CD4-positive, alpha-beta T cell treated with Interleukin-1 beta for 1 hour (primary cell): ENCODE results near the gene TTBK1.

Experiments
- DNase-seq, 2 donors: peaks; one replicate each; pipeline ENCODE4 v3.0.0-alpha.2; 2020 to 2022

The TTBK1 gene

DNA sequence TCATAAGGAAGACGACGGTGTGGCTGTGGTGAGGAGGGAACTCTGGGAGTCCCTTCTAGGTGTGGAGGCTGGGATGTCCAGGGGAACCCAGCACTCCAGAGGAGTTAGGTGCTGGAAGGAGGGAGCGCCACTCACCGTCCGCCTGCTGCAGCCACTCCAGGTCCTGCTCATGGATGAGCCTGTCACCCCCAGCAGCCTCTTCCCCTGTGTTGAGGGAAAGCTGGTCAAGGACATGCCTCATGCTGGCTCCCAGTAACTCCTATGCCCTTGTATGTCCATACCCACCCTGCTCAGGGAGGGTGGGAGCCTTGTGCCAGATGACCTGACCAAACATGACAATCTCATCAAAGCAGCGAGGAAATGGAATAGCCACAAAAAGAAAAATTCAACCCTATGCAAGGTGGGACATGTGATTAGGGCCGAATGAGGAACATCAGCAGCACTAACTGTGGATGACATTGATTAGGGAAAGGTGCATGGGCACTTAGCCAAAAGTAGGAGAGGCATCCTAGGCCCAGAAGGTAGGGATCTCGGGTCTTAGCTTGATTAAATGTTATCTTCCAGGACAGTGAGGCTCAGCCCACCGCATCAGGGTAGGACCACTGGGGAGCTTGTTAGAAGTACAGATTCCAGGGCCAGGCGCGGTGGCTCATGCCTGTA lies 17.0 kb upstream of the TTBK1 start:
- DNase-seq, result no peak

- DNase-seq, result peak; percentile 81 to 85
Observed at GRCh38 chr6:43228951-43229802, 14.1 kb upstream of the TTBK1 start, which contains the start of gene DNPH1. DNPH1 (minus strand) TSS chr6:43229481; CDS start chr6:43229456, 25 bp downstream.

DNA sequence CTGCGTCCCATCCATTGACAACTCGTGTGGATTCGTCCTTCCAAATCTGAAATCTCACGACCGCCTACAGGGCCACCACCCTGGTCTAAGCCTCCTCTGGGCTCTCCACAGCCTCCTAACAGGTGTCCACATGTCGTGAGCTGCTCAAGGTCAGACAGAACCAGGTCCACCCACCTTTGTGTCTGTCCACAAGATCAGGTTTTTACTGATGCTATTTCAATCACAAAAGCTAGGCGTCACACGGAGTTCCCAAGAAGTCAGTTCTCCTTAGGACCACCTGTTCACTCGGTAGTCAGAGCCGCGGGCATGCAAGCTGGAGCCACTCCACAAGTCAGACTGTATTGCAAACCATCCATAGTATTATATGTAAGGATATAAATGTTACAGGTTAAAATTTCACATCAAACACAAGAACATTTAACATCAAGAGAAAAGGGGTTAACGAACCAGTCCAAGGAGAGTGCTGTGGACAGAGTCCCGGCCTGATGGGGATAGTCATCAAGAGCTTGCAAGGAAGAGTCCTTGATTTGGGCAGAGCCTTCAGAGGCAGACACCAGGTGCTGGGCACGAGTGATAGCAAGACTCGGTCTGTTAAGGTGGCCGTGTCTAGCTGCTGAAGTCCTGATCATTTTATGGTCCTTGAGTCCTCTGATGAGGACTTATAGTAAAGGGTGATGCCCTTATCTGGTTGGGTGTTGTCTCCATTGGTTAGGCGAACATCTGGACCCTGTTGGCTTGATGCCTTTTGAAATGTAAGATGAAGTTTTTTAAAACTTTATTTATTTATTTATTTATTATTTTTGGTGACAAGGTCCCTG lies 13.3 kb upstream of the TTBK1 start:
- DNase-seq, result no peak

DNA sequence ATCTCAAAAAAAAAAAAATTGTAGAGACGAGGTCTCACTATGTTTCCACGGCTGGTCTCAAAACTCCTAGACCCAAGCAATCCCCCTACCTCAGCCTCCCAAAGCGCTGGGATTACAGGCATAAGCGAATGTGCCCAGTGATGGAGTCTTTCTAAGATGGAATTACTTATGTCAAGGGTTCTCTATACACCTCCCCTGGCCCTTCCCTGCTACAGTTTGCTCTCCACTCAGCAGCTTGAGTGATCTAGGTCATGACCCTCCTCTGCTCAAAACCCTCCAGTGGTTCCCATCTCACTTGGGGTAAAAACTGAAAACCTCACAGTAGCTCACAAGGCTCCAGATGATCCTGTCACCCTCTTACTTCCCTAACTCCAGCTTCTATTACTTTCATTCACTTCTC lies 12.2 kb upstream of the TTBK1 start:
- no peak for DNase-seq

GRCh38 chr6:43231735-43232450 lies 11.4 kb upstream of the TTBK1 start:
- DNase-seq, result no peak

DNA sequence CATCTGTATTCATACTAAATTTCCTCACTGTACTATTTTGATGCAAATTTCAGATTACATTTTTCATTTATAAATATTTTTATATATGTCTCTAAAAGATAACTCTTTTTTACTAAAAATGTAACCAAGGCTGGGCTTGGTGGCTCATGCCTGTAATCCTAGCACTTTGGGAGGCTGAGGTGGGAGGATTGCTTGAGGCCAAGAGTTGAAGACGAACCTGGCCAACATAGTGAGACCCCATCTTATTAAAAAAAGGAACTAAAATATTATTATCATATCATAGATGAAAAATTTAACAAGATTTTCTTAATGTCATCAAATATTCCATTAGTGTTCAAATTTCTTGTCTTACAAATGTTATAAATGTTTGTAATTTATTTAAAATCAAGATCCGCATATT lies 7.4 kb upstream of the TTBK1 start:
- DNase-seq, result no peak

DNA sequence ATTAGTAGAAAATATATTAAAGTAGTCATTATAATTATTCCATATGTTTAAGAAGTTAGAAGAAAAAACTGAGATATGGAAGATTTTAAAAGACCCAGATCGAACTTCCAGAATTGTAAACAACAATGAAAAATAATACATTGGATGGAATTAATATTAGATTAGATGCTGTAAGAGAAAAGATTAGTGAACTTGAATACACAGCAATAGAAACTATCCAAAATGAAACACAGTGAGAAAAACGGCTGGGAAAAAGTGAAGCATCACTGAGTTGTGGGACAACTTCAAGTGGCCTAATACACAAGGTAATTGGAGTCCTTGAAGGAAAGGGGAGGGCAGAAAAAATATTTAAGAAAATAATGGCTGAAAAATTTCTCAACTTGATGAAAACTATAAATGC lies 4.2 kb upstream of the TTBK1 start:
- no peak for DNase-seq

GRCh38 chr6:43240950-43241349 lies 2.3 kb upstream of the TTBK1 start:
- no peak for DNase-seq

- DNase-seq, result no peak
Observed at GRCh38 chr6:43241446-43241845, 1.8 kb upstream of the TTBK1 start.

GRCh38 chr6:43243664-43244321 lies 512 bp downstream of the TTBK1 start:
- no peak for DNase-seq

GRCh38 chr6:43246301-43247113 lies 3.2 kb downstream of the TTBK1 start:
- DNase-seq, result peak; percentile 28 to 39

DNA sequence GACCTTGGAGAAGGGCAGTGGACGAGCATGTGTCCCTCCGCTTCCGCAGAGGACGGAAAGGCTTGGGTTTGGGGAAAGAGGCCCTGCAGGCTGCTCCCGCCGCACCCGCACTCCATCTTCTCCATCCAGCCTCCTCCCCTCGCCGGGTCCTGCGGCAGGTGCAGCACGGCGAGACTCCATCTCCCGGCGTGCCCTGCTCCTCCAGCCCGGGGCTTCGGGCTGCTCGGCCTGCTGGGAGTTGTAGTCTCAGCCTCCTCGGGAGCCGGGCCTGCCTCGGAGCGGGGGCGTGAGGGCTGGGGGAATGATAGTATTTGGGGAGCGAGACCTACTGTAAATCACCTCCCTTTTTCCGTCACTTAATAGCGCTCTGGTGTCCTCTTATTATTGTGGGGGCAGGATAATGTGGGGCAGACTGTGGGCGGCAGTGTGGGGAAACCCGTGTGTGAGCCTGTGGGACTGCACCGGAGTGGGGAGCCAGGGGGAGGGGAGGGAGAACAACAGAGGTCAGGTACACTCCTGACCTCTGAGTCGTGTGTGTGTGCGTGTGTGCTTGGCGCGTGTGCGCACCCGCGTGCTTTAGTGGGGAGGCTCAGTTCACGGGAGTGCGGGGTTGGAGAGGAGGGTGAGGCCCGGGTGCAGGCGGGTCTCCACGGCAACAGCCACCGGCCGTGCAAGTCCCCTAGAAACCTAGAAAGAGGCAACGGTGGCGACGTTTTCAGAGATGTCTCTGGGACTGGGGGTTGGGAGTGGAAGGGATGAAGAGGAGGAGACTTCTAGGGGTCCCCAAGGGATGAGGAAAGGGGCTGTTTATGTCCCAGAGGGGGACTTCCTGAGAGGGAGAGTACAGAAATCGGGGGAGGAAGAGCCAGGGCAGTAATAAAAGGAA lies 4.1 kb downstream of the TTBK1 start:
- DNase-seq, result peak; percentile 82

DNA sequence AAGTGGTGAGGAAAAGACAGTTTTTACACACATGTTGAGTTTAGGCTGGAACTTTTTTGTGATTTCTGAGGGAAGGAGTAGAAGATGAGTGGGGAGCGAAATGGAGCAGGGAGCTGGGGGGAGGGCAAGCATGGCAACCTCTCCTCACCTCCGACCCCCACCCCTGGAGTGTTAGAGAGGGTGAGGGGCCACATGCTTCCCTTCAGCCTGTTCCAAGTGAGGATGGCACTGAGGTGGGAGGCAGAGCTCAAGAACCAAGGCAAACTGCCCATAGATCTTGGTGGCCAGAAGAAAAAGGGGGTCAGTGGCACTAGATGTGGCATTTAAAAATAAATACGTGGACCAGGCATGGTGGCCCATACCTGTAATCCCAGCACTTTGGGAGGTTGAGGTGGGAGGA lies 4.8 kb downstream of the TTBK1 start:
- DNase-seq, result no peak

DNA sequence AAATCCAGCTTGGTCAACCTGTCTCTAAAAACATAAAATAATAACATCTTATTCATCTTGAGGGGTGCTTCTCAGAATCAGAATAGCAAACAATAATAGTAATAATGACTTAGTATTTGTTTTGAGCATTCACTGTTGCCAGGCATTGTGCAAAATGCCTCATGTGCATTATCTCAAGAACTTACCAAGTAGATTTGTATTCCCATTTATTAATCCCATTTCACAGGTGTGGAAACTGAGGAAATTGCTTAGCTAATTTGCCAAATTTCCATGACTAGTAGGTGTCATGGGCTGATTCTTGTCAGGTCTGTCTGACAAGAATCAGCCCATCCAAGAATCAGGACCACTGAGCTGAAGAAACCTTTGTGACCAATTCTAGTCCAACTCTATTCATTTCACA lies 5.5 kb downstream of the TTBK1 start:
- DNase-seq, result no peak

GRCh38 chr6:43250992-43251373 lies 7.7 kb downstream of the TTBK1 start:
- no peak for DNase-seq

GRCh38 chr6:43253401-43253800 lies 10.1 kb downstream of the TTBK1 start:
- no peak for DNase-seq

DNA sequence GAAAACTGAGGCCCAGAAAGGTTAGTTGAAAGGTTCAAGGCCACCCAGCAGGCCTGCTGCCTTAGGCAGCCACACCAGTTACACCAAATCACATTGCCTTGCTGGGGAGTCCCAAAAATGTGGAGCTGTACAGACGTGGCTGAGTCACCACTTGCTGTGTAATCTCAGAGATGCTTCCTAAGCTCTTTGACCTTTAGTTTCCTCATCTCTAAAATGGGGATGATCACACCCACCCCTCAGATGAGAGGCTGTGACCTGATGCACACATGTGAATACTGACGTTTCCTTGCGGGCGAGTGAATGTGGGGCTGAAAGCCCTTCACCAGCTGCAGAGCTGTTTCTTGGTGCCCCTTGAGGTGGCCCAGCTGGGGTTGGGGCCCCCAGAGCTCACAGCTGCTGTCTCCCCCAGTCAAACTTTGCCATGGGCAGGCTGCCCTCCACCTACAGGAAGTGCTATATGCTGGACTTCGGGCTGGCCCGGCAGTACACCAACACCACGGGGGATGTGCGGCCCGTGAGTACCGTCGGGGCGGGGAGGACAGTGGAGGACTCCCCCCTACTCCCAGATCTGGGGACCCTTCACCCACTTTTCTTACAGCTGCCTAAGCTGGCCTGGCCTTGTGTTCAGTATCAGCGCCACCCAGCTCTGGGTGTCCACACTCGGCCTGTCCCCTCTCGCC lies 11.0 kb downstream of the TTBK1 start:
- DNase-seq, result no peak

GRCh38 chr6:43254846-43255245 lies 11.6 kb downstream of the TTBK1 start:
- DNase-seq, result no peak

- DNase-seq, result no peak
Observed at GRCh38 chr6:43255408-43256054, 12.2 kb downstream of the TTBK1 start.
